GM23248 (cell line): ENCODE data around the gene TRDN.

Experiments
- EZH2 ChIP-seq: fragments of 200-600 bp; sonication (generic); IDR thresholded peaks from 2 replicates; pipeline ENCODE4 v1.6.1; 2018; ENCODE audit warnings: antibody characterized with exemption, mild to moderate bottlenecking; ENCODE audit not compliant: insufficient read depth, poor library complexity, severe bottlenecking
- EZH2phosphoT487 ChIP-seq: fragments of 200-600 bp; sonication (generic); IDR thresholded peaks from 2 replicates; pipeline ENCODE4 v1.6.1; 2018; ENCODE audit warnings: antibody characterized with exemption, moderate library complexity, mild to moderate bottlenecking, low read depth; ENCODE audit not compliant: insufficient read depth

- TF ChIP-seq EZH2phosphoT487 (no peak), EZH2 (no peak)
Observed at GRCh38 chr6:123462152-123462551, 174.6 kb downstream of the TRDN start.
